ENCODE data around the gene MPEG1.
A peak's percentile ranks its signal among the peaks of the same experiment; 100 is the strongest.

Gene MPEG1

DNA sequence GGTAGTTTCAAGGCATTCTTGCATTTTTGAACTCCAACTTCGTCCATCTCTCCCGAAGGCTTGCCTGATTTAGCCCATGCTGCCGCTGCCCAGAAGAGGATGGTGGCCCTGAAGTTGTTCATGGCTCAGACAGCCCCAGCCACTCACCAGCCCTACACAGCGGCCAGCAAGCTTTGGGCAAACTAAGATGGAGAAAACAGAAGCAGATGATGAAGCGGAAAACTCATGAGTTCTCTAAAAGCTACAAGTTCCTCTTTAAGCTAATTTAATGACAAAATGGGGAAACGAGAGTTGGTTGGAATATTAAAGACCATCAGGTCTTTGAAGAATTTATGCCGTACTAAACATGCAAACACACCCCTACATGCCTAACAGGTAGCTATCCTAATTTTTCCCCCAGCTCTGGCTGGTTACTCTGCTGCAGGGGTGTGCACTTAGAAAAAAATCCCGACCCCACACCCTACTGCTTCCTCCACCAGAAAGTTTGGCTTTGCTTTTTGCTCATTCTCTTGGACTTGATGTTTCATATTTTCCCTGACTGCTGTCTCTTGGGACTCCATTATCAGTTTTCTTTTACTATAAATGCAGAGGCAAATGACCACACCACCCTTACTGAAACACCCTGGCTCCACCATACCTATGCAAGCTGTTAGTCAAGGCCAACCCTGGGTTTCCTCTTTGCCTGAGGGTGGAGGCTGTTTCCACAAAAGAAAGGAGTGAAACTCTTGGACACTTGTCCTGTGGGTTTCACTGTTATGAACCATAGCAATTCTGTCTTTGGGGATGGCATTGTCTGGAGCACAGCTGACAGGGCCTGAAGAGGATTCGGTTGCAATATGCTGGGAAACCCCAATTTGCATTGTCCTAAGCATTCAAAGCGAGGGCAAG is at the start of gene MPEG1:
TSS of gene MPEG1 (minus strand) at position 184 of the 888 bp plus-strand sequence. CDS start at position 122, 62 bp downstream.
- DNase-seq = no peak

DNA sequence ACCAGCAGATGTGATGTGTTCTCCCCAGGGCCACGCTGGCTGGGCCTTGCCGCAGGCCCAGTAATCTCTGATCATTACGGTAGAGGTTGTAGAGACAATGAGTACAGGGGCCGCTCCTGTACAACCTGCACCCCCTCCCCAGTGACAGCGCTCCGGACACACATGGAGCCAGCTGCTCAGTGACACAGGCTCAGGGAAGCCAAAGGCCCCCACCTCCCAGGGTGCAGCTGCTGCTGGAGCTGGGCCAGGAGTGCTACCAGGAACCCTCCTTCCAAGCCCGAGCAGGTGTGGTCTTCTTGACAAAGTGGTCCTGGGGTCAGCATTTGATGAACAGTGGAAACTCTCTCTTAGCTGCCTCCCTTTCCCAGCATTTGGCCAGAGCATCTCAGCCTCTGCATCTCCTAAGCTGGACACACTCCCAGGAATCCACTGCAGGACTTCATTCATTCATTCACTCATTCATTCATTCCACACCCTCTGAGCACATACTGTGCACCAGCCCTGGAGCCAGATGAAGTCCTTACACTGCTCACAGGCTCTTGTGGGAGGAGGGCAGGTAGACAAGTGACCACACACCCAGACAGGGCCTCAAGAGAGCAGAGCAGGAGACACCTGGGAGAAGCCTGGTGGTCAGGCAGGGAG is 49.6 kb upstream of the MPEG1 start:
- DNase-seq = no peak

GRCh38 chr11:59261150-59261549 is 48.4 kb upstream of the MPEG1 start:
- DNase-seq = no peak

- DNase-seq = no peak
Measured at GRCh38 chr11:59259867-59260475, 47.2 kb upstream of the MPEG1 start.

DNA sequence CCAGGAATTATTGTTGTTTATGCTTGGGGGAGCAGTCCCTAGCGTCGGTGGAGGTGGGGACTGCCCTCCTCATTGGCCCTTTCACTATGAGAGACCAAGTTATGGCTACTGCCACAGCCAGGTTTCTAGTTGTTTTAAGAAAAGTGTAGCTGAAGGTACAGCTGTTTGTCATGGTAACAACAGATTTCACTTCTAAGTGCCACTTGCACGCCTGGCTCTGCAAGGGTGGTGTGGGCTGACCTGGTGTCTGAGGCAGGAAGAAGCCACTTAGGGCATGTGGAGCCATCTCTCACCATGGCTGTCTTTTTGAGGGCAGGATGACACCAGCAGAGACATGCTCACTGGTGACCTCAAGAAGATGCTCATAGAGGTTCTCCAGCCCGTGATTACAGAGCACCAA is 46.3 kb upstream of the MPEG1 start:
- no peak for DNase-seq

DNA sequence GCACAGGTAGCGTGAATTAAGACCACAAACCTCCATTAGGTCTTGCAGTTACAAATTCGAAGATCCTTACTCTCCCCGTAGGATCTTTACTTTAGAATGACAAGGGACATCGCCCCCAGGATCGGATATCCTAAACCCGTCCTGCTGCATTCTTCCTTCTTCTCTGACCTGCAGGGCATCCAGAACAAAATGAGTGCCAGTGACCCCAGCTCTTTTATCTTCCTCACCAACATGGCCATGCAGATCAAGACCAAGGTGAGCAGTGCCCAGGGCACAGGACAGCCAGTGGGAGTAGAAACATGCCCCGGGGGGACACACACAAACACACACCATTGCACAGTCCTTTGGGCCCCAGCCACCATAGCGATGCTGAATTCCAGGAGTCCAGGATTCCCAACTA is 42.6 kb upstream of the MPEG1 start:
- no peak for DNase-seq

GRCh38 chr11:59254286-59254685 is 41.6 kb upstream of the MPEG1 start:
- no peak for DNase-seq

DNA sequence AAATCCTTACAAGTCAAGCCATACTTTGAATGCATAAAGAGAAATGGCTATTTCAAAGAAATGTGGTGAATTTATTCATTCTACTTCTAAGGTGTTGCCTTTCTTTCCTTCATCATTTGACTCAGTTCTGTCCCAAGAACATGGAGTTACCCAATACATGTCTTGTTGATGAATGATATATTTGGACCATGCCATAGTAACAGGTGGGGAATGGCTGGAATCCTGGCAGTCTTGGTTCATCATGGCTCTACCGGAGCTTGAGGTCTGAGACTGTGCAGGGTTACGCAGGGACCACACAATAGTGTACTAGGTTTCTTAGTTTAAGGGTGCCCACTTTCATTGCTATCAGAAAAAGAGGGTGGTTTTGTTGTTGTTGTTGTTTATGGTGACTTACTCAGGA is 40.3 kb upstream of the MPEG1 start:
- no peak for DNase-seq

- no peak for DNase-seq
Measured at GRCh38 chr11:59249535-59249934, 36.8 kb upstream of the MPEG1 start.

GRCh38 chr11:59247531-59248227 is 35.0 kb upstream of the MPEG1 start:
- DNase-seq = peak in 3 of 6 experiments; percentile 8 to 21 (median 14)

- DNase-seq = no peak
Measured at GRCh38 chr11:59243633-59244032, 30.9 kb upstream of the MPEG1 start.

DNA sequence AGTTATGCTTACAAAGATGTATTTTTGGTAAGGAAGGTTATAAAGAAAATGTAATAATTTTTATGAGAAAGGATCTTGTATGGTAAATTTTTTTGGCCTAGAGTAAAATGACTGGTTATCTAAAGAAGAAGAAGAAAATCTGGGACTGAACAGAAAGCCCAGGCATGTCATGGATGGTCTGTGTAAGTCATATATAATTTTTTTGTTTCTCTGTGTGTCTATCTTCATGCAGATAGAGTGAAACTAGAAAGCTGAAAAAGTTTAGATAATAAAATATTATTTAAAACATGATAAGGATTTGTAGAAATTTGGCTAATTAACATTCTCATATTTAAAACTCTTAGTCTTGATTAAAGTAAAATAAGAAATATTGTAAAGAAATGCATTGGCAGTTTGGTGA is 27.6 kb upstream of the MPEG1 start:
- DNase-seq = no peak

DNA sequence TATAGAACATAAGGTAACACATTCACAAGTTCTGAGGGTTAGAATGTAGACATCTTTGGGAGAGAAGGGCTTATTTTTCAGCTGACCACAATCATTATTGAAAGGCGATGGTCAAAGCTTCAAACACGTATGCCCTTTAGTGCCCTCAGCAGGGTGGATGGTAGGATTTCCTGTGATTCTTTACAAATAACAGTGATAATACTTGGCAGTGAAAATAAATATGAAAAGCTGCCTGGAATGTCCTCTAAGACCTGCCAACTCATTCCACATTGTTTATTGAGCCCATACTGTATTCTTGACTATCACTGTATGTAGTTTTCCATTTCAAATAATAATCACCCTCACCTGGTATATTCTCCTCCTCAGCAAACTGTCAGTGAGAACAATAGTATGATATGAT is 13.7 kb upstream of the MPEG1 start:
- DNase-seq = no peak

- DNase-seq = no peak
Measured at GRCh38 chr11:59225017-59225416, 12.3 kb upstream of the MPEG1 start.

GRCh38 chr11:59224351-59224928 is 11.7 kb upstream of the MPEG1 start:
- no peak for DNase-seq

GRCh38 chr11:59223611-59224010 is 10.9 kb upstream of the MPEG1 start:
- DNase-seq = no peak

DNA sequence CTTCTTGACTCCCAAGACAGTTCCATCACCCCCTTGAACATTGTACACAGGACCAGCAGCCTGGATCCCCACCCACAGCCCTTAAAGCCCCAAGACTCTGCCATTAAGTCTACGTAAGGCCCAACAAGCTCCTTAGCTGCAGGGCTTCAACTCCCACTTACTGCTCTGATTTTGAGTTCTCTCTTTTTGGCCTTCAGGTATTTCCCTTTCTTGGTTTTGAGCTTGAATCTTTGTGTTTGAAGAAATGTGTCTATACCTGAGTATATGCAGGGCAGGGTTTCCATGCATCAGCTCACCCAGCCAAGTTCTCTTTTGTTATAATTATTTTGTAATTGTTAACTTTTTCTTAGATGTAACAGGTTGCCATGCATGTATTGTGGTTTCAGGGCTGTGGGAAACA is 10.4 kb upstream of the MPEG1 start:
- DNase-seq = no peak

DNA sequence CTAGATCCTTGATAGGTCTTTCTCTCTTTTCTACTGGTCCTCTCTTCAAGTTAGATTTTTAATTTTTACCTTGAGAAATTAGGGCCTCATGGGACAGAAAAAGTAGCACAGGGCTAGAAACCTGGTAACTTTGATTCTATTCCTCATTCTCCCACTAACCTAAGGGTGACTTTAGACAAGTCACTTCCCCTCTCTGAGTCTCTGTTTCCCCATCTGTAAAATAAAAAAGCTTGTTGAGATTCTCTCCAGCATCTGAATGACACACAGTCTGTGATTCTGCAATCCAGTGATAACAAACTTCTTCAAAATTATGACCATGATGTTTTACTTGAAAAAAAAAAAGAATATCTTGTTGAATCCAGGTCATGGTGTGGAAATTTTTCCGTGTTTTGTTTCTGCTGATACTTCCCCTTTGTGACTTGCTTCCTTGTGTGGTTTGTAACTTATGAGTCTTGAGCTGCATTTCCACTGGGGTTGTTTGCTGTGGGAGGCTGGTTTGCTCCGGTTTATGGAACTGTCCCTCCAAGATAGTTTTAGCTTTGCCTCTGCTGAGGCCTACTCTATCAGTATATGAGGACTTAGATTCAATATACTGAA is 9.8 kb upstream of the MPEG1 start:
- no peak for DNase-seq

DNA sequence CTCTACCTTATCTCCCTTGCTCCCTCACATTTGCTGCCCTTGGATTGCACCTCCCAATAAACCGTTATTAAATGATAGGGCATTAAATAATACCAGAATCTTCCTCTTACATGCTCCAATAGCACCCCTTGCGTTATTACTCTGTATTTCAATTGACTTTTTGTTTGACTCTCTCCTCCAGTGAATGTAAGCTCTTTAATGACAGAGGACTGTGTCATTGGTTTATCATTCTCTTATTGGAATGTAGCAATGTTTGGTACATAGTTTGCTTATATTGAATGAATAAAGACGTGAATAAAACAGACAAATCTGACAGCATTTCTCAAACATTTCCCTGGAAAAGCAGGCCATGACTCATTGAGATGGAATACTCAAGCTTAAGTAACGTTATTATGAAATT is 8.7 kb upstream of the MPEG1 start:
- DNase-seq = no peak

DNA sequence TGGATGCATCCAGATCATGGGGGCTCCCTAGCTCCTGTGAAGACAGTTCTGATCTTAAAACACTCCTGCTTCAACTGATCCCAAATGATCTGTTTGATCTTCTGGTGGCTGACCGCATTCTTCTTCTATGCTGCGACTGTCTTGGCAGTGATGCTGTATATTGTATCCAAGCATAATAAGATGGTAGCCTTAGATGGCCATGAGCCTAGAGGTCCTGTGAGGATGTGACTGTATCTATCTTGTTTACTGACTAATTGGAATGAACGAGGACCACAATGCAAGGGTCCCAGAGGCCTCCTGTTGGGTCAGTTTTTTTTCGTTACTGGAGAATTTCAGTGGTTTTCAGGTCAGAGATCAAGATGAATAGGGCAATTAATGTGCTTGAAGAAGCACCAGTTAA is 7.1 kb upstream of the MPEG1 start:
- no peak for DNase-seq

- DNase-seq = no peak
Measured at GRCh38 chr11:59218893-59219292, 6.2 kb upstream of the MPEG1 start.

DNA sequence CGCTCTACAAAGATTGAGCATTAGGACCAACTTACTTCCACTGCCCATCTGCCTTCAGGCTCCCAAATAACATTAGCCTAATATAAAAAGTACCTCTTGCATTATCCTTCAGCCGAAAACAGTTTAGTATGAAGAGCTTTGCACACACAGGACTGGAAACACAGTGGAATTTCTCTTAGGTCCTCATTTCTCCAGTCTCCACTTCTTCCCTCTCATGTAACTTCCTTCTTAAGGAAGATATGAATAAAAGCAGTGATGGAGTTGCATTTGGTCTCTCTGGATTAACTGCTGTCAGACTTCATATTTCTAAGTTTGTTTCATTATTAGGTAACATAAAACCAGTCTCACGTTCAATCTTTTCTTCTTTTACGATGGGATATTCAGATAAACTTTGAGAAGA is 5.6 kb upstream of the MPEG1 start:
- DNase-seq = no peak

Measured in stimulated activated naive CD4-positive, alpha-beta T cell (primary cell).